Measurements from ENCODE around the gene NME1.

The NME1 gene

GRCh38 chr17:51155416-51155815 is 2.1 kb downstream of the NME1 start:
- H3K27ac ChIP-seq, result no peak overlapping the region
- no peaks in the 10 kb centered on the region for H3K9me3 ChIP-seq (ENCODE audit: low read depth, low read length)
- peaks cover 53% of the 10 kb centered on the region for H3K36me3 ChIP-seq (ENCODE audit: insufficient read depth, low read length)
- H3K4me3 ChIP-seq, result peak overlapping the region; percentile 94
- TF ChIP-seq POLR2AphosphoS5 (IDR thresholded peaks at IDR 0.05; ENCODE audit: borderline replicate concordance, low read depth, low read length) (no peak), FOXP2 (optimal IDR thresholded peaks at IDR 0.05; ENCODE audit: control extremely low read depth, extremely low read length, insufficient read depth) (no peak), EZH2 (IDR thresholded peaks at IDR 0.05) (no peak)
- DNase-seq (ENCODE audit: low read depth, low spot score), result no peak
- H3K9ac ChIP-seq (ENCODE audit: insufficient read length), result peak overlapping the region; percentile 91

GRCh38 chr17:51159604-51160003 is 6.2 kb downstream of the NME1 start:
- no peak for DNase-seq (ENCODE audit: low read depth, low spot score)
- no peak overlapping the region for H3K27ac ChIP-seq
- no peaks in the 10 kb centered on the region for H3K9me3 ChIP-seq (ENCODE audit: low read depth, low read length)
- H3K36me3 ChIP-seq (ENCODE audit: insufficient read depth, low read length), result peaks cover 82% of the 10 kb centered on the region
- TF ChIP-seq EZH2 (IDR thresholded peaks at IDR 0.05) (no peak), POLR2AphosphoS5 (IDR thresholded peaks at IDR 0.05; ENCODE audit: borderline replicate concordance, low read depth, low read length) (no peak), FOXP2 (optimal IDR thresholded peaks at IDR 0.05; ENCODE audit: control extremely low read depth, extremely low read length, insufficient read depth) (no peak)
- no peak overlapping the region for H3K4me3 ChIP-seq
- H3K9ac ChIP-seq (ENCODE audit: insufficient read length), result no peak overlapping the region

DNA sequence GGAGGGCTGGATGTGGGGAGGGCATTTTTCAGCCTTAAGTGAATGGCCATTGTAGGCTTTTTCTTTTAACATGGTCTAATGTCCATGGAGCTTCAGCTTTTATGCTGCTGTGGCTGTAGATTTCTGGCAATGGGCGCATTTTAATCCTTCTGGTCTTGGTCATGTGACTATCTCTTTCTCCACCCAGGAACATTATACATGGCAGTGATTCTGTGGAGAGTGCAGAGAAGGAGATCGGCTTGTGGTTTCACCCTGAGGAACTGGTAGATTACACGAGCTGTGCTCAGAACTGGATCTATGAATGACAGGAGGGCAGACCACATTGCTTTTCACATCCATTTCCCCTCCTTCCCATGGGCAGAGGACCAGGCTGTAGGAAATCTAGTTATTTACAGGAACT is 8.2 kb downstream of the NME1 start:
- Histone ChIP-seq H3K9ac (ENCODE audit: insufficient read length) (no peak overlapping the region), H3K4me3 (no peak overlapping the region), H3K27ac (no peak overlapping the region), H3K36me3 (ENCODE audit: insufficient read depth, low read length) (peaks cover 66% of the 10 kb centered on the region), H3K9me3 (ENCODE audit: low read depth, low read length) (no peaks in the 10 kb centered on the region)
- TF ChIP-seq POLR2AphosphoS5 (IDR thresholded peaks at IDR 0.05; ENCODE audit: borderline replicate concordance, low read depth, low read length), result no peak
- DNase-seq (ENCODE audit: low read depth, low spot score), result no peak

DNA sequence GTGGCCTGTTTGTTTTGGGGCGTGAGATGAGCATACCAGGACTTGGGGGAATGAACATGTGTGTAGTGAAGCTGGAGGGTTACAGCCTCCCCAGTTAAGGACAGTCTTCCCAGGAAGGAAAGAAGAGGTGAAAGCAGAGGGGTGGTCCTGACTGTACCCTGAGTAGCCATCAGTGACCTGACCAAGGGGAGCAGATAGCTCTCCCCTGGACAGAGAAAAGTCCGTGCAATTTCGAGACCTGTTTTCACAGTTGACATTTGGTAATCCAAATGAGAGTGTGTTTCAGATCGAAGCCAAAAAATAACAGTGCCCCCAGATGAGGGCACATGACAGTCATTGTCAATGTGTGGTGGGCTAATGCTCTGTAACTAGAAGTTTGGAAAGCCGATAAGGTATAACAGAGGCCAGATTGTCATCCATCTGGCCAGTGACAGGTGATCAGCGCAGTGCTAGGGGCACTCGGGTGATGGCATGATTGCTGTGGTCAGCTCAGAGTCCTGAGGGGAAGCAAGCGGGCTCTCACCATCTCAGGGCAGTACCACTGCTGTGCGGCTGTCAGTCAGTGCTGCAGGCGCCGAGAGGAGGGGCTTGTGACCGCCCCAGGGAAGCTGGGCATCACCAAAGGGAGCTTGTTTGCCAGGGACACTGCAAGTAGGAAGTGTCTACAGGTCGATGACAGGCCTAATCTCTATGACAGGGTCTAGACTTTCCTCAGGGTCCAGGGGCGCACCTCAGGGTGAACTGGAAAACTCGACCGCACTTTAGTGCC is 11.7 kb downstream of the NME1 start:
- Histone ChIP-seq H3K27ac (no peak overlapping the region), H3K4me3 (peak overlapping the region; percentile 96; the same call in 1 of the 2 replicates), H3K9ac (ENCODE audit: insufficient read length) (no peak overlapping the region), H3K36me3 (ENCODE audit: insufficient read depth, low read length) (peaks cover 55% of the 10 kb centered on the region), H3K9me3 (ENCODE audit: low read depth, low read length) (no peaks in the 10 kb centered on the region)
- no peak for TF ChIP-seq FOXP2 (optimal IDR thresholded peaks at IDR 0.05; ENCODE audit: control extremely low read depth, extremely low read length, insufficient read depth)
- no peak for TF ChIP-seq POLR2AphosphoS5 (IDR thresholded peaks at IDR 0.05; ENCODE audit: borderline replicate concordance, low read depth, low read length)
- no peak for TF ChIP-seq EZH2 (IDR thresholded peaks at IDR 0.05)
- no peak for DNase-seq (ENCODE audit: low read depth, low spot score)

GRCh38 chr17:51165680-51166197 is 12.4 kb downstream of the NME1 start:
- TF ChIP-seq EZH2 (IDR thresholded peaks at IDR 0.05) (no peak), FOXP2 (optimal IDR thresholded peaks at IDR 0.05; ENCODE audit: control extremely low read depth, extremely low read length, insufficient read depth) (no peak), POLR2AphosphoS5 (IDR thresholded peaks at IDR 0.05; ENCODE audit: borderline replicate concordance, low read depth, low read length) (no peak)
- H3K9me3 ChIP-seq (ENCODE audit: low read depth, low read length), result no peaks in the 10 kb centered on the region
- peak overlapping the region; percentile 95 for H3K9ac ChIP-seq (ENCODE audit: insufficient read length)
- peak overlapping the region; percentile 50; the same call in 1 of the 2 replicates for H3K27ac ChIP-seq
- DNase-seq (ENCODE audit: low read depth, low spot score), result no peak
- H3K36me3 ChIP-seq (ENCODE audit: insufficient read depth, low read length), result peaks cover 55% of the 10 kb centered on the region
- H3K4me3 ChIP-seq, result peak overlapping the region; percentile 96

DNA sequence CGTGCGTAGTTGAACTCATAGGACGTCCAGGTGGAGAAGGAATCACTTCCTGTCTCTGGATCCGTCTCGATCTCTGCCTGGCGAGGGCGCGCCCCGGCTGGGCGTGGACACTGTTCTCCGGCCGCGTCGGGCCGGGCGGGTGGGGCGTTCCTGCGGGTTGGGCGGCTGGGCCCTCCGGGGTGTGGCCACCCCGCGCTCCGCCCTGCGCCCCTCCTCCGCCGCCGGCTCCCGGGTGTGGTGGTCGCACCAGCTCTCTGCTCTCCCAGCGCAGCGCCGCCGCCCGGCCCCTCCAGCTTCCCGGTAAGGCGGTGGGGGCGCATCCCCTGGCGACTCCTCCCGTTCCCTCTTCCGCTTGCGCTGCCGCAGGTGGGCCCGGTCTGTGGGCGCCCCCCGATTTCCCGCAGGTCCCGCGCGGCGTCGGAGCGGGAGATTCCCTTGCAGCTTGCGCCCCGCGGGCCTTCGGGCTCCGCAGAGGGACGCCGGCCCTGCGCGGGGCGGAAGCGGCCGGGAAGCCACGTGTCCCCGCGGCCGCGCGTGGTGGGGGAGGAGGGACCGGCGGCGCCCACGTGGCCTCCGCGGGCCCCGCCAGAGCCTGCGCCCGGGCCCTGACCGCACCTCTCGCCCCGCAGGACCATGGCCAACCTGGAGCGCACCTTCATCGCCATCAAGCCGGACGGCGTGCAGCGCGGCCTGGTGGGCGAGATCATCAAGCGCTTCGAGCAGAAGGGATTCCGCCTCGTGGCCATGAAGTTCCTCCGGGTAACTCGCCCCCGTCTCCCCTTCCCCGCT is 13.0 kb downstream of the NME1 start, which contains the start of gene NME2:
TSS of gene NME2 (plus strand) at position 214 of the 789 bp plus-strand sequence. CDS start at position 634, 420 bp downstream.
- Histone ChIP-seq H3K36me3 (ENCODE audit: insufficient read depth, low read length) (peaks cover 55% of the 10 kb centered on the region), H3K27ac (peak within 1 kb of the TSS; percentile 75), H3K9me3 (ENCODE audit: low read depth, low read length) (no peaks in the 10 kb centered on the region), H3K9ac (ENCODE audit: insufficient read length) (peak within 1 kb of the TSS; percentile 95), H3K4me3 (peak within 1 kb of the TSS; percentile 96)
- no peak for DNase-seq (ENCODE audit: low read depth, low spot score)
- TF ChIP-seq POLR2AphosphoS5 (IDR thresholded peaks at IDR 0.05; ENCODE audit: borderline replicate concordance, low read depth, low read length) (peak; percentile 76), EZH2 (IDR thresholded peaks at IDR 0.05) (no peak)

GRCh38 chr17:51166987-51167931 is 13.9 kb downstream of the NME1 start:
- peak overlapping the region; percentile 95 for H3K9ac ChIP-seq (ENCODE audit: insufficient read length)
- H3K27ac ChIP-seq, result peak overlapping the region; percentile 75
- no peak for DNase-seq (ENCODE audit: low read depth, low spot score)
- H3K4me3 ChIP-seq, result peak overlapping the region; percentile 96
- peaks cover 54% of the 10 kb centered on the region for H3K36me3 ChIP-seq (ENCODE audit: insufficient read depth, low read length)
- no peak for TF ChIP-seq POLR2AphosphoS5 (IDR thresholded peaks at IDR 0.05; ENCODE audit: borderline replicate concordance, low read depth, low read length)
- TF ChIP-seq FOXP2 (optimal IDR thresholded peaks at IDR 0.05; ENCODE audit: control extremely low read depth, extremely low read length, insufficient read depth), result no peak
- TF ChIP-seq EZH2 (IDR thresholded peaks at IDR 0.05), result no peak
- no peaks in the 10 kb centered on the region for H3K9me3 ChIP-seq (ENCODE audit: low read depth, low read length)
